Measurements from ENCODE around the gene PPIA. TPM values are rescaled to one million over a fixed set of nuclear protein-coding genes. Genes with fewer than 3 reads are reported as not detected.

The PPIA gene
- total and polyA plus RNA-seq, 9 donors, result 644 to 2,091 (median 796) TPM

Other genes starting within 250 kb of the PPIA start
- gene DDX56, start 222.8 kb upstream of the PPIA start, total RNA-seq, result 10 to 100 TPM; 33.6 to 78.4 (median 53.4) TPM
- 10 to 100 TPM; 39.2 to 43.4 TPM for gene DDX56, start 222.8 kb upstream of the PPIA start, polyA plus RNA-seq
- gene TMED4, start 214.4 kb upstream of the PPIA start, total RNA-seq, result 100 to 1,000 TPM in 2 of 7 donors, 10 to 100 TPM in 5; 74.9 to 155 (median 95.9) TPM
- gene TMED4, start 214.4 kb upstream of the PPIA start, polyA plus RNA-seq, result 100 to 1,000 TPM in 1 of 2 donors, 10 to 100 TPM in 1; 79.3 to 106 TPM
- gene OGDH, start 190.1 kb upstream of the PPIA start, total RNA-seq, result 10 to 100 TPM; 25.9 to 84.6 (median 59.3) TPM
- 10 to 100 TPM; 24.4 to 49.2 TPM for gene OGDH, start 190.1 kb upstream of the PPIA start, polyA plus RNA-seq
- gene ZMIZ2, start 47.8 kb upstream of the PPIA start, total RNA-seq, result 10 to 100 TPM; 20.0 to 85.5 (median 69.4) TPM
- 10 to 100 TPM; 12.7 to 36.8 TPM for gene ZMIZ2, start 47.8 kb upstream of the PPIA start, polyA plus RNA-seq
- gene H2AZ2, start 51.4 kb downstream of the PPIA start, total RNA-seq, result 100 to 1,000 TPM in 5 of 7 donors, 10 to 100 TPM in 2; 70.7 to 154 (median 123) TPM
- 100 to 1,000 TPM in 1 of 2 donors, 10 to 100 TPM in 1; 79.0 to 119 TPM for gene H2AZ2, start 51.4 kb downstream of the PPIA start, polyA plus RNA-seq
- gene PURB, start 88.8 kb downstream of the PPIA start, total RNA-seq, result 10 to 100 TPM; 17.6 to 27.3 (median 25.6) TPM
- gene PURB, start 88.8 kb downstream of the PPIA start, polyA plus RNA-seq, result 10 to 100 TPM in 1 of 2 donors, 1 to 10 TPM in 1; 9.6 to 19.5 TPM
- gene MYO1G, start 182.3 kb downstream of the PPIA start, total RNA-seq, result 1 to 10 TPM in 4 of 7 donors, under 1 TPM in 3; 0.48 to 2.4 (median 1.0) TPM
- gene MYO1G, start 182.3 kb downstream of the PPIA start, polyA plus RNA-seq, result 1 to 10 TPM in 1 of 2 donors, under 1 TPM in 1; 0.64 to 1.1 TPM
- 10 to 100 TPM; 16.2 to 34.6 (median 23.5) TPM for gene CCM2, start 203.5 kb downstream of the PPIA start, total RNA-seq
- gene CCM2, start 203.5 kb downstream of the PPIA start, polyA plus RNA-seq, result 10 to 100 TPM; 21.2 to 23.1 TPM